ENCODE data around the gene KCNG2.

Gene KCNG2

GRCh38 chr18:79931475-79931874 lies 133.7 kb downstream of the KCNG2 start:
- no peak for DNase-seq

- DNase-seq, result no peak
Observed at GRCh38 chr18:79932907-79933306, 135.2 kb downstream of the KCNG2 start.

GRCh38 chr18:79933765-79934164 lies 136.0 kb downstream of the KCNG2 start:
- DNase-seq, result no peak

- no peak for DNase-seq
Observed at GRCh38 chr18:79934311-79935097, 136.8 kb downstream of the KCNG2 start.

- no peak for DNase-seq
Observed at GRCh38 chr18:79935098-79935480, 137.4 kb downstream of the KCNG2 start.

GRCh38 chr18:79935499-79935898 lies 137.8 kb downstream of the KCNG2 start:
- DNase-seq, result no peak

GRCh38 chr18:79935925-79936324 lies 138.2 kb downstream of the KCNG2 start:
- DNase-seq, result no peak

GRCh38 chr18:79936641-79937040 lies 138.9 kb downstream of the KCNG2 start:
- no peak for DNase-seq

GRCh38 chr18:79937103-79937860 lies 139.5 kb downstream of the KCNG2 start:
- no peak for DNase-seq

GRCh38 chr18:79938196-79938595 lies 140.5 kb downstream of the KCNG2 start:
- no peak for DNase-seq

GRCh38 chr18:79939096-79939495 lies 141.4 kb downstream of the KCNG2 start:
- no peak for DNase-seq

- no peak for DNase-seq
Observed at GRCh38 chr18:79940126-79940813, 142.5 kb downstream of the KCNG2 start.

GRCh38 chr18:79940814-79941472 lies 143.2 kb downstream of the KCNG2 start:
- no peak for DNase-seq

- DNase-seq, result no peak
Observed at GRCh38 chr18:79941473-79942119, 143.9 kb downstream of the KCNG2 start.

GRCh38 chr18:79942211-79942610 lies 144.5 kb downstream of the KCNG2 start:
- DNase-seq, result no peak

GRCh38 chr18:79942786-79943607 lies 145.3 kb downstream of the KCNG2 start:
- no peak for DNase-seq

- no peak for DNase-seq
Observed at GRCh38 chr18:79943608-79944125, 145.9 kb downstream of the KCNG2 start.

GRCh38 chr18:79944126-79944731 lies 146.5 kb downstream of the KCNG2 start:
- DNase-seq, result peak; percentile 49

GRCh38 chr18:79944746-79945117 lies 147.0 kb downstream of the KCNG2 start:
- no peak for DNase-seq

- no peak for DNase-seq
Observed at GRCh38 chr18:79945118-79946042, 147.6 kb downstream of the KCNG2 start.

All from activated CD4-positive, alpha-beta T cell treated with anti-CD3 and anti-CD28 coated beads for 48 hours (primary cell).